ENCODE results near the gene PRM2.

GRCh38 chr16:11272484-11272883 lies 3.8 kb downstream of the PRM2 start:
- TF ChIP-seq CTCF (IDR thresholded peaks at IDR 0.05) = no peak
- no peak for TF ChIP-seq POLR2A (IDR thresholded peaks at IDR 0.05)

Data from Peyer's patch (tissue), 4 donors.